HCT116 (cell line): ENCODE measurements around the gene ATL2. TPM values are rescaled to one million over a fixed set of nuclear protein-coding genes. Genes with fewer than 3 reads are reported as not detected.

ENCODE experiments used
- ATAC-seq: fragments of 200-7000 bp; cut with Tn5 transposase; 2 replicates; pipeline ENCODE4 v1.9.1; 2020; ENCODE audit warnings: mild to moderate bottlenecking, moderate library complexity
- BruUV-seq: library from RNA; stranded (reverse); fragments of 400-500 nt; replicated peaks from 2 replicates; lab custom pipeline; 2021; lab: Mats Ljungman, UMichigan
- CTCF ChIA-PET: fragments of 300-600 bp; sonication (Branson Sonifier 250); formaldehyde crosslinking; loops from one replicate; lab custom pipeline; 2021; ENCODE audit warnings: antibody characterized with exemption; lab: Charles Lee
- POLR2A ChIA-PET: fragments of 300-600, 350-600 bp; sonication (Branson Sonifier 250); formaldehyde crosslinking; loops from one replicate; lab custom pipeline; 2021; ENCODE audit warnings: antibody characterized with exemption; lab: Charles Lee
- RAD21 ChIA-PET, 2 experiments: fragments of 300-600 bp; sonication (Branson Sonifier 250); formaldehyde crosslinking; loops; one replicate each; lab custom pipeline; 2023; ENCODE audit warnings: low total read pairs in 2 of 2; ENCODE audit not compliant: uncharacterized antibody in 2 of 2, unreplicated experiment in 2 of 2, low non-redundant PET in 1 of 2; lab: Charles Lee
- DNase-seq: peaks from one replicate; pipeline ENCODE4 v3.0.0-alpha.2; 2010; ENCODE audit warnings: low read depth, low spot score
- H2AFZ ChIP-seq: fragments of 200-600 bp; shearing (Covaris generic), sonication (generic); 2 replicates; pipeline ENCODE4 v1.6.1; 2017; ENCODE audit warnings: low read depth, mixed run types, mixed read lengths, antibody characterized with exemption, low read length; ENCODE audit not compliant: poor library complexity, severe bottlenecking
- H3K27ac ChIP-seq: 2 replicates; pipeline ENCODE4 v1.5.1; 2012; ENCODE audit warnings: low read depth, low read length
- H3K27me3 ChIP-seq: fragments of 200-600 bp; sonication (generic); 2 replicates; pipeline ENCODE4 v1.6.1; 2016; ENCODE audit warnings: mixed run types, low read length, mixed read lengths; ENCODE audit not compliant: insufficient read depth
- H3K36me3 ChIP-seq, 2 experiments: fragments of 200-500 bp in 1 of 2; fragments of 200-600 bp in 1 of 2; sonication (Bioruptor generic) in 1 of 2; sonication (generic) in 1 of 2; 2 replicates each; pipeline versions ENCODE4 v1.5.1 to v1.6.1; 2014 to 2016; ENCODE audit warnings: low read length in 2 of 2, inconsistent platforms in 1 of 2, mixed read lengths in 1 of 2, mixed run types in 1 of 2; ENCODE audit not compliant: insufficient read depth in 2 of 2, control insufficient read depth in 1 of 2
- H3K4me1 ChIP-seq, 2 experiments: fragments of 200-600 bp in 1 of 2; sonication (generic) in 1 of 2; 2 replicates each; pipeline versions ENCODE4 v1.5.1 to v1.6.1; 2012 to 2017; ENCODE audit warnings: low read length in 2 of 2, inconsistent platforms in 1 of 2, mild to moderate bottlenecking in 1 of 2, mixed read lengths in 1 of 2, mixed run types in 1 of 2, moderate library complexity in 1 of 2; ENCODE audit not compliant: insufficient read depth in 2 of 2, control insufficient read depth in 1 of 2
- H3K4me2 ChIP-seq: fragments of 200-600 bp; sonication (generic); 2 replicates; pipeline ENCODE4 v1.6.1; 2017; ENCODE audit warnings: mixed run types, low read length, mixed read lengths
- H3K4me3 ChIP-seq, 2 experiments: fragments of 200-600 bp in 1 of 2; sonication (generic) in 1 of 2; replicated peaks in 1 of 2; 2 replicates each; pipeline ENCODE4 v1.5.1; 2011 to 2016; ENCODE audit warnings: low read length in 2 of 2, control low read depth in 1 of 2, low read depth in 1 of 2, mild to moderate bottlenecking in 1 of 2, mixed read lengths in 1 of 2, mixed run types in 1 of 2
- H3K79me2 ChIP-seq: fragments of 200-600 bp; sonication (generic); 2 replicates; pipeline ENCODE4 v1.6.1; 2017; ENCODE audit warnings: mild to moderate bottlenecking, mixed run types, low read length, moderate library complexity, mixed read lengths; ENCODE audit not compliant: insufficient read depth
- H3K9ac ChIP-seq: fragments of 200-600 bp; sonication (generic); 2 replicates; pipeline ENCODE4 v1.6.1; 2016; ENCODE audit warnings: low read length, mixed read lengths
- H3K9me2 ChIP-seq: fragments of 200-600 bp; sonication (generic), shearing (Covaris generic); 2 replicates; pipeline ENCODE4 v1.6.1; 2017; ENCODE audit warnings: mixed run types, mild to moderate bottlenecking, moderate library complexity; ENCODE audit not compliant: insufficient read depth
- H3K9me3 ChIP-seq, 2 experiments: fragments of 200-500 bp in 1 of 2; fragments of 200-600 bp in 1 of 2; sonication (Bioruptor generic) in 1 of 2; sonication (generic) in 1 of 2; 2 replicates each; pipeline ENCODE4 v1.6.1; 2014 to 2017; ENCODE audit warnings: low read length in 2 of 2, mixed read lengths in 2 of 2, inconsistent platforms in 1 of 2, low read depth in 1 of 2, mild to moderate bottlenecking in 1 of 2, mixed run types in 1 of 2, moderate library complexity in 1 of 2; ENCODE audit not compliant: control insufficient read depth in 1 of 2, insufficient read depth in 1 of 2
- H4K20me1 ChIP-seq: fragments of 200-600 bp; sonication (generic), shearing (Covaris generic); 2 replicates; pipeline ENCODE4 v1.6.1; 2017; ENCODE audit warnings: mixed run types, mild to moderate bottlenecking, moderate library complexity; ENCODE audit not compliant: insufficient read depth
- CBX3 ChIP-seq: IDR thresholded peaks from 2 replicates; pipeline ENCODE4 v1.6.1; 2012; ENCODE audit warnings: low read depth
- EGR1 ChIP-seq: IDR thresholded peaks from 2 replicates; pipeline ENCODE4 v1.6.1; 2012; ENCODE audit warnings: low read depth
- ELF1 ChIP-seq: IDR thresholded peaks from 2 replicates; pipeline ENCODE4 v1.6.1; 2012; ENCODE audit warnings: low read depth, borderline replicate concordance
- EZH2 ChIP-seq: fragments of 200-600 bp; sonication (generic); IDR thresholded peaks from 2 replicates; pipeline ENCODE4 v1.6.1; 2017; ENCODE audit warnings: antibody characterized with exemption, mixed run types
- JUND ChIP-seq: IDR thresholded peaks from 2 replicates; pipeline ENCODE4 v1.6.1; 2012
- POLR2A ChIP-seq: IDR thresholded peaks from 2 replicates; pipeline ENCODE4 v1.7.0; 2011; ENCODE audit warnings: borderline replicate concordance; ENCODE audit not compliant: insufficient read depth, insufficient read length; ENCODE audit errors: extremely low read depth
- SP1 ChIP-seq: IDR thresholded peaks from 2 replicates; pipeline ENCODE4 v1.6.1; 2012; ENCODE audit warnings: low read depth
- YY1 ChIP-seq: IDR thresholded peaks from 2 replicates; pipeline ENCODE4 v1.6.1; 2011; ENCODE audit warnings: low read length, low read depth, moderate library complexity, mild to moderate bottlenecking; ENCODE audit not compliant: insufficient replicate concordance; ENCODE audit errors: extremely low read depth
- ZFX ChIP-seq: fragments of 450-650 bp; IDR thresholded peaks from 2 replicates; pipeline ENCODE4 v1.6.1; 2017
- intact Hi-C: fragments of 100-400 bp; cut with micrococcal nuclease; formaldehyde crosslinking; loops from 2 replicates; pipeline ENCODE4 v1.10.0; 2022
- total RNA-seq: library from RNA; stranded (reverse); gene quantifications from one replicate; pipeline ENCODE4 v1.2.1, GENCODE V29; 2021; ENCODE audit not compliant: unreplicated experiment
- TF ChIP-seq, protein P1 (sequence below), 3 experiments: fragments of 200-600 bp in 1 of 3; sonication (generic) in 1 of 3; IDR thresholded peaks in 2 of 3; conservative IDR thresholded peaks in 1 of 3; 2 replicates each; pipeline ENCODE4 v1.5.1; 2012 to 2017; ENCODE audit warnings: low read depth in 2 of 3, low read length in 2 of 3, antibody characterized with exemption in 1 of 3, borderline replicate concordance in 1 of 3, control low read depth in 1 of 3, mild to moderate bottlenecking in 1 of 3, mixed read lengths in 1 of 3, mixed run types in 1 of 3, moderate library complexity in 1 of 3; ENCODE audit not compliant: insufficient read depth in 1 of 3
- TF ChIP-seq, protein P2 (sequence below): IDR thresholded peaks from 2 replicates; pipeline ENCODE4 v1.6.1; 2012
- TF ChIP-seq, protein P3 (sequence below): IDR thresholded peaks from 2 replicates; pipeline ENCODE4 v1.6.1; 2011; ENCODE audit warnings: mild to moderate bottlenecking, low read length, moderate library complexity; ENCODE audit not compliant: insufficient replicate concordance; ENCODE audit errors: extremely low read depth

Gene ATL2
- total RNA-seq, 1 experiment from 2014 or later: 80.7 TPM

DNA sequence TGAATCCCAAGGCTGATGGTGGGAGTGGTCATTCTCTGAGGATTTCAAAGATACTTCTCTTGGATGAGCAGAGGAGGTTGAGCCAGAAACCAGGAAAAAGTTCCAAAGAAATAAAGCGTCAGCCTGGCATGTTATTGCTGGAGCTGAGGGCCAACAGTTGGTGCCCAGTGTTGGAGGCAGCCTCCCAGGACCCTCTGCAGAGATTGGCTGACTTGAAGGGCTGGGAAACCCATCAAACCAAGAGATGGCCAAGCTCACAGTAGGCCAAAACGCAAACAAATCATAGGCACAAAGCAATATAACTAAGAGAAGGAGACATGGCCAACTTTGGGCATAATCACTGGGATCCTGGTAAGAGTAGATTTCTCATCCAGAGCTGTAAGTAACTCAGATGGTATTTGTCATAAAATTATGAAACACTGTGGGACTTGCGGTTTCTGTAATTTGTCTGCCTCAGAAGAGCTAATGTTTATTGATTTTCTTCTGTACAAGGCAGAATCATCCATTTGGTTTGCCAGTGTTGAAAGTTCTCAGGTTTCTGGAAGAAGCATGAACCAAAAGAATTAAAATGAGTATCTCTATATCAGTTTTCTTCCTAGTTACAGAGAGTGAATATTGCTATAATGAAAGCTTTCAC lies 108.3 kb downstream of the ATL2 start:
- H3K79me2 ChIP-seq: no peaks in the 10 kb centered on the region
- intact Hi-C loops: no loop called here
- no peak overlapping the region for H3K27ac ChIP-seq
- no peaks in the 10 kb centered on the region for H3K4me1 ChIP-seq
- ChIA-PET CTCF (no interaction called here), RAD21 (no interaction called here), POLR2A (no interaction called here)
- H3K9ac ChIP-seq: no peak overlapping the region
- TF ChIP-seq, protein P1, sequence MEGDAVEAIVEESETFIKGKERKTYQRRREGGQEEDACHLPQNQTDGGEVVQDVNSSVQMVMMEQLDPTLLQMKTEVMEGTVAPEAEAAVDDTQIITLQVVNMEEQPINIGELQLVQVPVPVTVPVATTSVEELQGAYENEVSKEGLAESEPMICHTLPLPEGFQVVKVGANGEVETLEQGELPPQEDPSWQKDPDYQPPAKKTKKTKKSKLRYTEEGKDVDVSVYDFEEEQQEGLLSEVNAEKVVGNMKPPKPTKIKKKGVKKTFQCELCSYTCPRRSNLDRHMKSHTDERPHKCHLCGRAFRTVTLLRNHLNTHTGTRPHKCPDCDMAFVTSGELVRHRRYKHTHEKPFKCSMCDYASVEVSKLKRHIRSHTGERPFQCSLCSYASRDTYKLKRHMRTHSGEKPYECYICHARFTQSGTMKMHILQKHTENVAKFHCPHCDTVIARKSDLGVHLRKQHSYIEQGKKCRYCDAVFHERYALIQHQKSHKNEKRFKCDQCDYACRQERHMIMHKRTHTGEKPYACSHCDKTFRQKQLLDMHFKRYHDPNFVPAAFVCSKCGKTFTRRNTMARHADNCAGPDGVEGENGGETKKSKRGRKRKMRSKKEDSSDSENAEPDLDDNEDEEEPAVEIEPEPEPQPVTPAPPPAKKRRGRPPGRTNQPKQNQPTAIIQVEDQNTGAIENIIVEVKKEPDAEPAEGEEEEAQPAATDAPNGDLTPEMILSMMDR (IDR thresholded peaks at IDR 0.05 in 2 of 3, conservative IDR thresholded peaks at IDR 0.05 in 1 of 3; ENCODE audit: borderline replicate concordance in 1 of 3, insufficient read depth in 1 of 3, low read depth in 2 of 3, low read length in 2 of 3): no peak
- TF ChIP-seq ZFX (no peak), SP1 (no peak)
- TF ChIP-seq, protein P2, sequence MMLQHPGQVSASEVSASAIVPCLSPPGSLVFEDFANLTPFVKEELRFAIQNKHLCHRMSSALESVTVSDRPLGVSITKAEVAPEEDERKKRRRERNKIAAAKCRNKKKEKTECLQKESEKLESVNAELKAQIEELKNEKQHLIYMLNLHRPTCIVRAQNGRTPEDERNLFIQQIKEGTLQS: no peak
- no peak overlapping the region for H2AFZ ChIP-seq
- H3K27me3 ChIP-seq: no peaks in the 10 kb centered on the region
- DNase-seq (no peak), ATAC-seq (no peak)
- H3K36me3 ChIP-seq: no peaks in the 10 kb centered on the region
- BruUV-seq: no TSS peak
- no peak overlapping the region for H3K4me2 ChIP-seq
- no peaks in the 10 kb centered on the region for H3K9me2 ChIP-seq
- H3K4me3 ChIP-seq: no peak overlapping the region
- H3K9me3 ChIP-seq: no peaks in the 10 kb centered on the region
- no peaks in the 10 kb centered on the region for H4K20me1 ChIP-seq

DNA sequence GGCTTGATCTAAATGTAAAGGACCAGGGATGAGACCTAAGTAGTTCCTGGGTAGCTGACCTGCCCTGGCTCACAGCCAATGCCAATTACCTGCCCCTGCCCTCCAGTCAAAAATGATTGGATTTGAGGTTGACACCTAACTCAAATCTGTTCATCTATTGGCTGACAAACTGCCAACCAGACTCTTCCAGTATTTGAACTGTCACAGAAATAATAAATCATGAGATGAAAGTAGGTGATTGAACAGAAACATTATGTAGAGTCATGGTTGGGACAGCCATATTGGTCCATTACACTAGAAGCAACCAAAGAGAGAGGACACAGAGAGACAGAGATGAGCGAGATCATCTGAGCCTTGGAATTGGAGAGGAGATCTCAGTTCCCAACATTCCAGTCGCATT lies 109.1 kb downstream of the ATL2 start:
- Histone ChIP-seq H3K27ac (no peak overlapping the region), H3K36me3 (no peaks in the 10 kb centered on the region), H3K79me2 (no peaks in the 10 kb centered on the region), H3K9me3 (no peaks in the 10 kb centered on the region), H4K20me1 (no peaks in the 10 kb centered on the region), H3K4me3 (no peak overlapping the region), H3K4me2 (no peak overlapping the region), H3K9me2 (no peaks in the 10 kb centered on the region), H3K4me1 (no peaks in the 10 kb centered on the region), H3K9ac (no peak overlapping the region), H2AFZ (no peak overlapping the region), H3K27me3 (no peaks in the 10 kb centered on the region)
- TF ChIP-seq EGR1: no peak
- TF ChIP-seq JUND: no peak
- TF ChIP-seq EZH2: no peak
- TF ChIP-seq CBX3: no peak
- TF ChIP-seq, protein P3, sequence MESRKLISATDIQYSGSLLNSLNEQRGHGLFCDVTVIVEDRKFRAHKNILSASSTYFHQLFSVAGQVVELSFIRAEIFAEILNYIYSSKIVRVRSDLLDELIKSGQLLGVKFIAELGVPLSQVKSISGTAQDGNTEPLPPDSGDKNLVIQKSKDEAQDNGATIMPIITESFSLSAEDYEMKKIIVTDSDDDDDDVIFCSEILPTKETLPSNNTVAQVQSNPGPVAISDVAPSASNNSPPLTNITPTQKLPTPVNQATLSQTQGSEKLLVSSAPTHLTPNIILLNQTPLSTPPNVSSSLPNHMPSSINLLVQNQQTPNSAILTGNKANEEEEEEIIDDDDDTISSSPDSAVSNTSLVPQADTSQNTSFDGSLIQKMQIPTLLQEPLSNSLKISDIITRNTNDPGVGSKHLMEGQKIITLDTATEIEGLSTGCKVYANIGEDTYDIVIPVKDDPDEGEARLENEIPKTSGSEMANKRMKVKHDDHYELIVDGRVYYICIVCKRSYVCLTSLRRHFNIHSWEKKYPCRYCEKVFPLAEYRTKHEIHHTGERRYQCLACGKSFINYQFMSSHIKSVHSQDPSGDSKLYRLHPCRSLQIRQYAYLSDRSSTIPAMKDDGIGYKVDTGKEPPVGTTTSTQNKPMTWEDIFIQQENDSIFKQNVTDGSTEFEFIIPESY: no peak
- no peak for TF ChIP-seq YY1
- TF ChIP-seq POLR2A: no peak
- TF ChIP-seq ELF1: no peak
- TF ChIP-seq SP1: no peak
- POLR2A ChIA-PET: no interaction called here
- BruUV-seq: no TSS peak
- CTCF ChIA-PET: no interaction called here
- ATAC-seq (no peak), DNase-seq (no peak)
- RAD21 ChIA-PET: no interaction called here
- intact Hi-C loops: no loop called here
